ENCODE results near the gene YWHAG.

DNA sequence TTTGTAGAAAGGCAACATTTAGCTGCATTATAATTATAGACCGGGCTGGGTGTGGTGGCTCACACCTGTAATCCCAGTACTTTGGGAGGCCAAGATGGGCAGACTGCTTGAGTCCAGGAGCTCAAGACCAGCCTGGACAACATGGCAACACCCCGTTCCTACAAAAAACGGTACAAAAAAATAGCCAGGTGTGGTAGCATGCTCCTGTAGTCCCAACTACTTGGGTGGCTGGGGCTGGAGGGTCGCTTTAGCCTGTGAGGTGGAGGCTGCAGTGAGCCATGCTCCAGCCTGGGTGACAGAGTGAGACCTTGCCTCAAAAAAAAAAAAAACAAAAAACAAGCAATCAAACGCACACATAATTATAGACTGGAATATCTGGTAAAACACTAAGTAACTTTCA lies 5.0 kb downstream of the YWHAG start:
- TF ChIP-seq, protein P1, sequence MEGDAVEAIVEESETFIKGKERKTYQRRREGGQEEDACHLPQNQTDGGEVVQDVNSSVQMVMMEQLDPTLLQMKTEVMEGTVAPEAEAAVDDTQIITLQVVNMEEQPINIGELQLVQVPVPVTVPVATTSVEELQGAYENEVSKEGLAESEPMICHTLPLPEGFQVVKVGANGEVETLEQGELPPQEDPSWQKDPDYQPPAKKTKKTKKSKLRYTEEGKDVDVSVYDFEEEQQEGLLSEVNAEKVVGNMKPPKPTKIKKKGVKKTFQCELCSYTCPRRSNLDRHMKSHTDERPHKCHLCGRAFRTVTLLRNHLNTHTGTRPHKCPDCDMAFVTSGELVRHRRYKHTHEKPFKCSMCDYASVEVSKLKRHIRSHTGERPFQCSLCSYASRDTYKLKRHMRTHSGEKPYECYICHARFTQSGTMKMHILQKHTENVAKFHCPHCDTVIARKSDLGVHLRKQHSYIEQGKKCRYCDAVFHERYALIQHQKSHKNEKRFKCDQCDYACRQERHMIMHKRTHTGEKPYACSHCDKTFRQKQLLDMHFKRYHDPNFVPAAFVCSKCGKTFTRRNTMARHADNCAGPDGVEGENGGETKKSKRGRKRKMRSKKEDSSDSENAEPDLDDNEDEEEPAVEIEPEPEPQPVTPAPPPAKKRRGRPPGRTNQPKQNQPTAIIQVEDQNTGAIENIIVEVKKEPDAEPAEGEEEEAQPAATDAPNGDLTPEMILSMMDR (IDR thresholded peaks at IDR 0.05; ENCODE audit: low read length) = no peak
- TF ChIP-seq EZH2 (IDR thresholded peaks at IDR 0.05; ENCODE audit: borderline replicate concordance, low read length) = no peak
